ENCODE data around the gene UBE2V1.
A peak's percentile ranks its signal among the peaks of the same experiment; 100 is the strongest.

UBE2V1 gene

DNA sequence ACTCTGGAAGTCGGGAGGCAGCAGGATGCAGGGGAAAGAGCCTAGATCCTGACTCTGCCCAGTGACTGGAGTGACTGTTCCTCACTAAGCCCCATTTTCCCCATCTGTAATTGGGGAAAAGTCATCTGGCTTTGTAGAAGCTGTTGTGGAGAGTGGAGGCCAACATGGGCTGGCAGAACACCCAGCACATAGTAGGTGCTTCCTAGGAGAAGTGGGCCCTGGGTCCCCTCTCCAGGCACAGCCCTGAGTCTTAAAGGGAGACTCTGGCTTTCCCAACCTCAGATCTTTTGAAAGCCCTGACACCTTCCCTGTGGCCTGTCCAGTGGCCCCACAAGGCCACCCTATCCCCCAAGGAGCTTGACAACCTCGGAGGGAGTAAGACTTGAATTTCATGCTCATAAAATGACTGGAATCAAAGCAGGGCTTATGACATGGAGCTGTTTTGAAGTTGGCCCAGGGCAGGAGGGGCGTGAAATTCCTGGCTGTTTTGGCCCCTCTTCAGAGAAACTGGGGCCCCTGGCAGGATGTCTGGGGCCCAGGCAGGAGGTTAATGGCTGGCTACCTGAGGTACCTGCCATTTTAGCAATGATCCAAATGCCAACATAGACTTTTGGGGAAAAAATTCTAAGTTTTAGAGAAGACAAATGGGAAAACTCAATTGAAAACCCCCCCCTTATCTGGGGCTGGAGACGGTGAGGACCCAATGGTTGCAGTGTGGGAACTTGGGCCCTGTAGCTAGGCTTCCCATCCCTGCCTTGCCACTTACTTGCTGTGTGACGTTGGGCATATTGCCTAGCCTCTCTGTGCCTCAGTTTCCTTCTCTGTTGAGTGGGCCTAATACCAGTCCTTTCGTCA lies 51.6 kb downstream of the UBE2V1 start:
- no peak for DNase-seq

GRCh38 chr20:50058662-50059402 lies 54.1 kb downstream of the UBE2V1 start:
- DNase-seq, result no peak

GRCh38 chr20:50057714-50058053 lies 55.3 kb downstream of the UBE2V1 start:
- DNase-seq, result no peak

DNA sequence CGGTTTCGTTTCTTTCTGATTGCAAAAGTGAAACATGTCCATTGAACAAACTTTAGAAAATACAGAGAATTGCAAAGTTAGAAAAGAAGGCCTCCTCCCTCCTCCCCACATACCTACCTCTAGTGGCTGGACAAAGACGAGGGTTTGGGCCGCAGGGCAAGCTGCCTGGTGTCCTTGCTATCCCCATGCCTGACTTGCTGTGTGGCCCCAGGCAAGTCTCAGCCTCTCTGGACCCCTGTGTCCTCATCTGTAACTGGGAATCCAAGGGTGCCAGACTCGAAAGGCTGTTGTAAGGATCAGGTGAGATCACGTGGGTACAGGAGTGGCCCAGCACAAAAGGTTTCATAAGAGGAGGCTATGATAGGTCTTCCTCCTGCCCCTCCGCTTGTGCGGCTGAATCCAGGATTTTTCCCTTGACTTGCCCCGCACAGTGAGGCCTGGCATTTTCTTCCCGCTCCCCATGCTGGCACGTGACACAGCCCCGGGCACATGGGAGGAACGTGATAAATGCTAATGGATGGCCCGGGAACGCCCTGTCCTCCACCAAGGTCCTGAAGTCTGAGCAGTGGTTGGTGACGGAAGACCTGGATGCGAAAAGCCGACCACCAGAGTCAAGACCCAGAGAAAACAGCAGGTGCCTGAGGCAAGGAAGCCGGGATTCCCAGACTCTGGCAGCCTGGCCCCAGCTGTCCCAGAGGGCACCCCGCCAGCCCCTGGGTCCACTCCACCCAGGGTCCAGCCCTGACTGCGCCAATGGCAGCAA lies 55.8 kb downstream of the UBE2V1 start:
- DNase-seq, result no peak

- no peak for DNase-seq
These were observed 56.5 kb downstream of the UBE2V1 start for GRCh38 chr20:50056408-50056926.

GRCh38 chr20:50055524-50056083 lies 57.3 kb downstream of the UBE2V1 start:
- no peak for DNase-seq

DNA sequence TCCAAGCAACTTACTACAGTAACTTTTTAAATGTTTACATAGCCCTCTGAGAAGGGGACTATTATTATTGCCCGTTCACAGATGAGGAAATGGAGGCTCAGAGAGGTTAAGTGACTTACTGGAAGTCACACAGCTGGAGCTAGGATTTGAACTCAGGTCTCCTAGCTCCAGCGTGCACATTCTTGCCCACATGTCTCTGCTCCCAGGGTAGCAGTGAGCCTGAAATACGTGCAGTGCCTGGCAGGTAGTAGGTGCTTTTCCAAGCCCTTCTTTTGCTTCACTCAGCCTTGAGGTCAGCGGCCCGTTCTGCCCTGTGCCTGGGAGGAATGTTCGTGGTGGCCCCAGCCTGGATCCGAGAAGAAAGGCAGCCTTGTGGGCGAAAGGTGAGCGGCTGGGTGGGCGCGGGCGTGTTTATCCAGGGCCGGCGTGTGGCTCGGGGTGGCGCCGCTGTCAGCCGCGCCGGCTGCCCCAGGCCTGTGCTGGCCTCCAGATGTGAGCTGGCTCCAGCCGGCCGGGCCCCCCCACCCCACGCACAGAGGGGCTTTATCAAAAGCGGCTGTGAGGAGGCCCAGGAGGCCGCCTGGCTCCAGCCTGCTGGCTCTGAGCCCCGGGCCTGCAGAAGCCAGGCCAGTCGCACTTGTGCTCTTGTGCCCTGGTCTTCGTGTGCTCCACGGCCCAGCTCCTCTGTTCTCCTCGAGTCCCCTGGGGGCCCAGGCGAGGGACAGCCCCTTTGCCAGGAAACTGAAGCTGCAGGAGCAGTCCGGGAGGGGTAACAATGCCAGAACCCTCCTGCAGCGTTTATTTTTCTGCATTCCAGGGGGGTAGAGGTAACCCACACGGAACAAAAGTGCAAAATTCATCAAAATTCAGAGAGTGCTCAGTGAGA lies 58.1 kb downstream of the UBE2V1 start:
- DNase-seq, result peak; percentile 37 to 69

DNA sequence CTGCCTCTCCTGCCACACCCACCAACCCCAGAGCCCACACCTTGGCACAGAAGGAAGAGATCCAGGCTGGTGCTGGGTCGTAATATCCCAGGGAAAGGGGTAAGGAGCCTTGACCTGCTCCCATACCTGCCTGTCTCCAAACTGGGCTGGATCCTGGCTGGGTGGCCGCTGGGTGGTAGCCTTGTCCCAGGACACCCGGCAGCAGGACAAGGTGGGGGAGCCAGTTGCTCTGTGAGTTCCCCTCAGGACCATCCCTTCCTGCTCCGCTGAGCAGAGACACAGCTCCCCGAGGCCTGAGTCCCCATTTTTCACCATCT lies 58.8 kb downstream of the UBE2V1 start:
- DNase-seq, result no peak

- no peak for DNase-seq
These were observed 59.4 kb downstream of the UBE2V1 start for GRCh38 chr20:50053362-50054230.

GRCh38 chr20:50052550-50053361 lies 60.2 kb downstream of the UBE2V1 start:
- peak; percentile 70 to 84 for DNase-seq

GRCh38 chr20:50050660-50051308 lies 62.2 kb downstream of the UBE2V1 start:
- DNase-seq, result no peak

- no peak for DNase-seq
These were observed 62.7 kb downstream of the UBE2V1 start for GRCh38 chr20:50050214-50050613.

GRCh38 chr20:50049442-50050026 lies 63.4 kb downstream of the UBE2V1 start:
- DNase-seq, result no peak

DNA sequence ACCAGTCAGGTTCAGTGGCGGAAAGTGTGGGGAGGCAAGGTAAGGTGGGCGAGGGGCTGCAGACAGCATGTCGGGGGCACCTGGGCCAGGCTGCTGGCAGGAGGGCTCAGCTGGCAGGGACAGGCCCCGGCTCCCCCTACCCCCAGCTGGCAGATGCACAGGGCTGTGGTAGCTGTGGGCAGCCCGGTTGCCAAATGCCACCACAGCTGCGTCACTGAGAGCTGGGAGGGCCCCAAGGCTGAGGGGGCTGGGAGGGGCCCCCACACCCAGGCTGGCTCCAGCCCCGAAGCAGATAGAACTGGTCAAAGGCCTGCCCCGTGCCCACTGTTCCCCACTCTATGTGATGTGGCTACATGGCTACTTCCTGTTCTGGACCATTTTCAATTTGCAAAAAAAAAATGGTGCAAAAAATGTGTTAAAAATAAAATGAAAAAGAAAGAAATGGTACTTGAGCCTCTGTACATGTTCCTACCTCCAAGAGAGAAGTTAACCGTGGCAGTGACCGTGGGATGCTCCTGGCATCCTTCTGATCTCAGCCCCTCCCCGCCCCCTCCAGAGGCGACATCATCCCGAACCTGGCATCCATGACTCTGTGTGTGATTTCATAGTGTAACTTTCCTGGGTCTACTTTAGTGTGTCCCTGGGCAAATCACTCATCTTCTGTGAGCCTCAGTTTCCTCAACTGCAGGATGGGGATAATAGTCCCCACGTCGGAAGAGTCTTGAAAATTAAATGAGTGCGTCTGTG lies 64.4 kb downstream of the UBE2V1 start:
- peak in 1 of 2 experiments; percentile 48 for DNase-seq

DNA sequence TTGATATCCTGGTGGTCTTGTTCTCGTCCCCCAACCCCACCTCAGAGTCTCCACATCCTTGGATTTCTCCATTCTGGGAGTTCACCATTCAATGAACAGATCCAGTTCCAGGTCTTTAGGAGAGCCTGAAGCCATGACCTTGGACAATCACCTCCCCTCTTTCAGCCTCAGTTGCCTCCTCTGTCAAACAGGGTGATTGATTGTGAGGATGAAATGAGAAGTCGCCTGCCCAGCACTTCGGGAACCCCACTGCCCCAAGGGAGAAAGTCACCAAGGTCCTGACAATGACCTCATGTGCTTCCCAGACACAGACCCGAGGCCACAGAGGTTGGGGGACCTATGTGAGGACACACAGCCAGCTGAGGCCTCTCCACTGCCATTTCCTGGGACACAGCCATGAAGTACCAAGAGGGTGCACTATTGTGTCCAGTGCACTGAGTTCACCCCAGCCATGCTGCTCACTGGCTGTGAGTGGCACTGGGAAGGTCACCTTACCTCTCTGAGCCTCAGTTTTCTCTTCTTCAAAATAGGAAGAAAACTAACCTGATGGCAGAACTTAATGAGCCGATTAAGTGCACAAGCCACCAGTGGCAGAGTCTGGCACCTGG lies 68.5 kb downstream of the UBE2V1 start:
- DNase-seq, result no peak

DNA sequence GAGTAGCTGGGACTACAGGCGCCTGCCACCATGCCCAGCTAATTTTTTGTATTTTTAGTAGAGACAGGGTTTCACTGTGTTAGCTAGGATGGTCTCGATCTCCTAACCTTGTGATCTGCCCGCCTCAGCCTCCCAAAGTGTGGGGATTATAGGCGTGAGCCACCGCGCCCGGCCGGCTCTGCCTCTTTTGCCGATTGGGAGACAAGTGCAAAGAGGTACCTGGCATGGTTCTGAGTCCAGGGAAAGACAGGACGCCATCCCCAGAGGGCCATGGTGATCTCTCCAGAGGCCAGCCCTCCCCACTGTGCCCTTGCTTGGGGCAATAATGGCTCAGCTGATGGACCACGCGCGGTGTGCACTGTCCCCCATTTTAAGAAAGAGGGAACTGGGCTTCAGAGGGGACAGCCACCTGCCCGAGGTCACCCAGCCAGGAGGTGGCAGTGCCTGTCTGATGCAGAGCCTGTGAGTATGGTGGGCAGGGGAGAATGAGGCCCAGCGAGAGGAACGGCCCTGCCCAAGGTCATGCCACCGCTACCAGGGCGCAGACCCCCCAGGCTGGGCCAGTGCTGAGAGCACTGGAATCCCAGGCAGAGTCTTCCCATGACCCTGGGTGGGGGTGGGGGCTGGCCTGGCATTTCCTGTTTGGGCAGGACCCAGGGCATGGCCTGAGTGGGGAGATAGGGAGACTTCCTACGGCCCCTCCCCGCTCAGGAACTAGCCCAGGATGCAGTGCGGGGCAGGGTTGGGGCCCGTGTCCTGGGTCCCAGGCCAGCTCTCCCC lies 69.2 kb downstream of the UBE2V1 start:
- DNase-seq, result no peak

Measured in NCI-H524 (cell line).